ENCODE results near the gene DHX36.

The DHX36 gene

GRCh38 chr3:154323891-154324738 lies at the start of gene DHX36:
DHX36 (minus strand) TSS chr3:154324487; CDS start chr3:154324416, 71 bp downstream.
- peak; percentile 91 for DNase-seq

GRCh38 chr3:154367221-154367620 lies 42.9 kb upstream of the DHX36 start:
- no peak for DNase-seq

GRCh38 chr3:154364849-154365248 lies 40.6 kb upstream of the DHX36 start:
- no peak for DNase-seq

GRCh38 chr3:154361099-154361498 lies 36.8 kb upstream of the DHX36 start:
- no peak for DNase-seq

GRCh38 chr3:154356009-154356408 lies 31.7 kb upstream of the DHX36 start:
- DNase-seq: no peak

- DNase-seq: no peak
These were observed 24.9 kb upstream of the DHX36 start for GRCh38 chr3:154349223-154349622.

- no peak for DNase-seq
These were observed 21.3 kb upstream of the DHX36 start for GRCh38 chr3:154345422-154346122.

- DNase-seq: no peak
These were observed 14.3 kb upstream of the DHX36 start for GRCh38 chr3:154338570-154338969.

GRCh38 chr3:154338008-154338407 lies 13.7 kb upstream of the DHX36 start:
- no peak for DNase-seq

GRCh38 chr3:154334973-154335420 lies 10.7 kb upstream of the DHX36 start:
- DNase-seq: peak; percentile 28

- no peak for DNase-seq
These were observed 3.6 kb upstream of the DHX36 start for GRCh38 chr3:154327871-154328270.

- no peak for DNase-seq
These were observed 632 bp upstream of the DHX36 start for GRCh38 chr3:154324919-154325318.

GRCh38 chr3:154316974-154317767 lies 7.1 kb downstream of the DHX36 start:
- peak; percentile 8 for DNase-seq

GRCh38 chr3:154314152-154314551 lies 10.1 kb downstream of the DHX36 start:
- DNase-seq: no peak

- DNase-seq: no peak
These were observed 13.4 kb downstream of the DHX36 start for GRCh38 chr3:154310840-154311239.

GRCh38 chr3:154307363-154307762 lies 16.9 kb downstream of the DHX36 start:
- DNase-seq: no peak

GRCh38 chr3:154304936-154305335 lies 19.4 kb downstream of the DHX36 start:
- DNase-seq: no peak

- peak; percentile 15 for DNase-seq
These were observed 20.0 kb downstream of the DHX36 start for GRCh38 chr3:154304116-154304786.

GRCh38 chr3:154301561-154301960 lies 22.7 kb downstream of the DHX36 start:
- DNase-seq: no peak

GRCh38 chr3:154294016-154294415 lies 30.3 kb downstream of the DHX36 start:
- no peak for DNase-seq

GRCh38 chr3:154290187-154290586 lies 34.1 kb downstream of the DHX36 start:
- no peak for DNase-seq

- DNase-seq: no peak
These were observed 39.1 kb downstream of the DHX36 start for GRCh38 chr3:154285221-154285620.

- DNase-seq: no peak
These were observed 44.1 kb downstream of the DHX36 start for GRCh38 chr3:154280161-154280560.

All from fibroblast of skin of right quadriceps (primary cell).